ENCODE results near the gene RBM3.

The RBM3 gene

GRCh38 chrX:48626401-48627298 lies 52.4 kb downstream of the RBM3 start:
- DNase-seq (ENCODE audit: low read depth), result no peak
